HG02798 (cell line): Measurements from ENCODE around the gene GABPA.

ENCODE experiments used
- ATAC-seq: cut with Tn5 transposase; IDR thresholded peaks from one replicate; pipeline ENCODE4 v1.9.1; 2021; ENCODE audit warnings: mild to moderate bottlenecking; ENCODE audit not compliant: unreplicated experiment, poor library complexity

GABPA gene

GRCh38 chr21:25801217-25802014, 66.6 kb downstream of the GABPA start:
- peak; percentile 99 for ATAC-seq

GRCh38 chr21:25806060-25806459, 71.3 kb downstream of the GABPA start:
- ATAC-seq = no peak

GRCh38 chr21:25807191-25807590, 72.4 kb downstream of the GABPA start:
- ATAC-seq = no peak

GRCh38 chr21:25809013-25809412, 74.2 kb downstream of the GABPA start:
- no peak for ATAC-seq

DNA sequence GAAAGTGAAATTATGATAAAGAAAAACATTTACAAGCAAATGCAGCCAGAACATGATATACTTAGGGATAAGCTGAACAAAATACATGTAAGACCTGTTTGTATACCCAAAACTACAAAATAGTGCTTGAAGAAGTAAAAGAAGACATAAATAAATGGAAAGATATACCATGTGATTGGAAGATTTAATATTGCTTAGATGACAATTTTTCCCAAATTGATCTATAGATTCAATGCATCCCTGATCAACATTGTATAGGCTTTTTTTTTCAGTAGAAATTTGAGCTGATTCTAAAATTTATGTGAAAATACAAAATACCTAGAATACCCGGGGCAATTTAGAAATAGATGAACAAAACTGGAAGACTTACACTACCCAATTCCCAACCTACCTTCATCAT, 76.4 kb downstream of the GABPA start:
- no peak for ATAC-seq

- ATAC-seq = no peak
Observed at GRCh38 chr21:25813917-25814316, 79.1 kb downstream of the GABPA start.

DNA sequence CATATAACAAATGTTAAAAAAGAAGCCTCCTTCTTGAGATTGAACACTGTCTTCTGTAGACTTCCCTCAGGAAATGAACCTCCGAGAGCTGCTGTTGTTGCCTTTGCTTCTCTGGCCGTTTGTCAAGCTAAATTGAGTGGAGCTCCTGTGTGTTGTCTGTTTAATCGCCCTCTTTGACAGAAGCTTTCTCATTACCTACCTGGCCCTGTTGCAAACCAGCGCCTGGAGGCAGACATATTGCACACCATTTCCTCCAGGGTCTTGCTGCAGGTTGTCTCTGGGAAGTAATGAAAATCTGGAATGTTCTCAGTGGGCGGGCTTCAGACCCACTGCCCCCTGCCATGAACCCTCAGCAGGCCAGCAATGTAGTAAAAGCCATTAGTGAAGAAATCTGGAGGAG, 83.3 kb downstream of the GABPA start:
- no peak for ATAC-seq

- ATAC-seq = no peak
Observed at GRCh38 chr21:25818551-25818950, 83.8 kb downstream of the GABPA start.
